ENCODE measurements around the gene GABBR2.
A peak's percentile ranks its signal among the peaks of the same experiment; 100 is the strongest.

GABBR2 gene

GRCh38 chr9:98321269-98321668 lies 387.5 kb downstream of the GABBR2 start:
- DNase-seq (ENCODE audit: low read depth): no peak

- no peak for DNase-seq (ENCODE audit: low read depth)
Measured at GRCh38 chr9:98318834-98319478, 389.8 kb downstream of the GABBR2 start.

GRCh38 chr9:98318041-98318790 lies 390.5 kb downstream of the GABBR2 start:
- DNase-seq (ENCODE audit: low read depth): no peak

- no peak for DNase-seq (ENCODE audit: low read depth)
Measured at GRCh38 chr9:98317134-98317857, 391.4 kb downstream of the GABBR2 start.

- DNase-seq (ENCODE audit: low read depth): no peak
Measured at GRCh38 chr9:98316445-98317133, 392.1 kb downstream of the GABBR2 start.

- DNase-seq (ENCODE audit: low read depth): peak; percentile 64
Measured at GRCh38 chr9:98315551-98316060, 393.1 kb downstream of the GABBR2 start.

GRCh38 chr9:98315067-98315453 lies 393.7 kb downstream of the GABBR2 start:
- no peak for DNase-seq (ENCODE audit: low read depth)

- DNase-seq (ENCODE audit: low read depth): no peak
Measured at GRCh38 chr9:98314381-98315066, 394.2 kb downstream of the GABBR2 start.

GRCh38 chr9:98312365-98312764 lies 396.4 kb downstream of the GABBR2 start:
- no peak for DNase-seq (ENCODE audit: low read depth)

GRCh38 chr9:98311541-98311940 lies 397.2 kb downstream of the GABBR2 start:
- DNase-seq (ENCODE audit: low read depth): no peak

GRCh38 chr9:98310752-98311392 lies 397.9 kb downstream of the GABBR2 start:
- no peak for DNase-seq (ENCODE audit: low read depth)

GRCh38 chr9:98306384-98307145 lies 402.2 kb downstream of the GABBR2 start:
- DNase-seq (ENCODE audit: low read depth): no peak

GRCh38 chr9:98304381-98304780 lies 404.4 kb downstream of the GABBR2 start:
- no peak for DNase-seq (ENCODE audit: low read depth)

GRCh38 chr9:98303633-98304125 lies 405.1 kb downstream of the GABBR2 start:
- no peak for DNase-seq (ENCODE audit: low read depth)

GRCh38 chr9:98302938-98303632 lies 405.6 kb downstream of the GABBR2 start:
- no peak for DNase-seq (ENCODE audit: low read depth)

- DNase-seq (ENCODE audit: low read depth): no peak
Measured at GRCh38 chr9:98302150-98302549, 406.6 kb downstream of the GABBR2 start.

- no peak for DNase-seq (ENCODE audit: low read depth)
Measured at GRCh38 chr9:98300611-98301010, 408.1 kb downstream of the GABBR2 start.

GRCh38 chr9:98298476-98298875 lies 410.3 kb downstream of the GABBR2 start:
- DNase-seq (ENCODE audit: low read depth): no peak

GRCh38 chr9:98295824-98296223 lies 412.9 kb downstream of the GABBR2 start:
- no peak for DNase-seq (ENCODE audit: low read depth)

- no peak for DNase-seq (ENCODE audit: low read depth)
Measured at GRCh38 chr9:98291820-98292219, 416.9 kb downstream of the GABBR2 start.

All from stimulated activated CD8-positive, alpha-beta memory T cell treated with anti-CD3 and anti-CD28 coated beads, Interleukin-12 subunit alpha, Interleukin-12 subunit beta, amount 100 ng/mL, for 1 hour (primary cell).